GM10266 (cell line): ENCODE data around the gene IL11RA.

Experiments
- DNase-seq: peaks from one replicate; pipeline ENCODE4 v3.0.0; 2012; ENCODE audit errors: extremely low spot score
- CTCF ChIP-seq: IDR thresholded peaks from 2 replicates; pipeline ENCODE4 v1.5.1; 2012; ENCODE audit warnings: mild to moderate bottlenecking, low read depth; ENCODE audit not compliant: control insufficient read depth, insufficient read depth; ENCODE audit errors: missing control alignments

IL11RA gene

GRCh38 chr9:34611251-34611810 is 40.7 kb upstream of the IL11RA start:
- DNase-seq: no peak
- no peak for TF ChIP-seq CTCF

- DNase-seq: peak; percentile 95
- TF ChIP-seq CTCF: no peak
Observed at GRCh38 chr9:34611811-34612787, 39.9 kb upstream of the IL11RA start, which contains the start of gene RPP25L. TSS of gene RPP25L (minus strand) at chr9:34612097. CDS start at chr9:34611296, 801 bp downstream.

GRCh38 chr9:34612788-34613390 is 39.1 kb upstream of the IL11RA start:
- peak; percentile 82 for DNase-seq
- TF ChIP-seq CTCF: peak; percentile 85

- DNase-seq: no peak
- TF ChIP-seq CTCF: no peak
Observed at GRCh38 chr9:34615132-34615531, 36.9 kb upstream of the IL11RA start.

GRCh38 chr9:34620061-34620994 is 31.7 kb upstream of the IL11RA start, which contains the start of gene DCTN3:
TSS of gene DCTN3 (minus strand) at chr9:34620495. CDS start at chr9:34620464, 31 bp downstream.
- DNase-seq: peak; percentile 98
- no peak for TF ChIP-seq CTCF

- DNase-seq: no peak
- TF ChIP-seq CTCF: no peak
Observed at GRCh38 chr9:34623374-34624235, 28.4 kb upstream of the IL11RA start.
